Measurements from ENCODE around the gene RBL1. TPM values are rescaled to one million over a fixed set of nuclear protein-coding genes. Genes with fewer than 3 reads are reported as not detected.
"Not testable (repeated sequence)": the region's sequence is repeated elsewhere in the genome, so short reads cannot be mapped to it uniquely, and the experiment has no call there.

The RBL1 gene
- total RNA-seq, 1 donor from 2014 or later = 4.9 TPM

DNA sequence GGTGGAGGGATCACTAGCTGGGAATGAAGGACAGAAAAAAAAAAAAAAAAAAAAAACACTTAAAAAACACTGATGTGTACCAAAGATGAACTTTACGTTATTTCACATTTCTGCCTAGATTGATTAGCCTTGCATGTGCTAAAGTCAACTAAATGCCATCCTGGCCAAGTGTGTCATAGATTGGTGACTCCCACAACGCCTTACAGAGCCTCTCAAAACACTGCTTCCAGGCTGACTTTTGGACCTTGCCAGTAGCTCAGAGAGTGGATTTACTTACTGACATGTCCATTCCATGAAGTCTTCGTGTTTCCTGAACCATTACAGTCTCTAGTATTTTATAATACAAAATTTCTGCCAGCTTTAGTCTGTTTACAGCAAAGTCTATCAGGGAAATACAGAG lies 40.5 kb downstream of the RBL1 start:
- Mint-ChIP-seq H3K4me1 (ENCODE audit: low read depth, unreplicated experiment) (no peaks in the 10 kb centered on the region), H3K36me3 (ENCODE audit: unreplicated experiment) (no peaks in the 10 kb centered on the region), H3K27ac (ENCODE audit: unreplicated experiment) (no peak overlapping the region), H3K27me3 (ENCODE audit: unreplicated experiment) (no peaks in the 10 kb centered on the region), H3K4me3 (ENCODE audit: unreplicated experiment) (no peak overlapping the region), H3K9me3 (ENCODE audit: unreplicated experiment) (peaks cover 1% of the 10 kb centered on the region)
- DNase-seq = no peak
- TF ChIP-seq, protein P1, sequence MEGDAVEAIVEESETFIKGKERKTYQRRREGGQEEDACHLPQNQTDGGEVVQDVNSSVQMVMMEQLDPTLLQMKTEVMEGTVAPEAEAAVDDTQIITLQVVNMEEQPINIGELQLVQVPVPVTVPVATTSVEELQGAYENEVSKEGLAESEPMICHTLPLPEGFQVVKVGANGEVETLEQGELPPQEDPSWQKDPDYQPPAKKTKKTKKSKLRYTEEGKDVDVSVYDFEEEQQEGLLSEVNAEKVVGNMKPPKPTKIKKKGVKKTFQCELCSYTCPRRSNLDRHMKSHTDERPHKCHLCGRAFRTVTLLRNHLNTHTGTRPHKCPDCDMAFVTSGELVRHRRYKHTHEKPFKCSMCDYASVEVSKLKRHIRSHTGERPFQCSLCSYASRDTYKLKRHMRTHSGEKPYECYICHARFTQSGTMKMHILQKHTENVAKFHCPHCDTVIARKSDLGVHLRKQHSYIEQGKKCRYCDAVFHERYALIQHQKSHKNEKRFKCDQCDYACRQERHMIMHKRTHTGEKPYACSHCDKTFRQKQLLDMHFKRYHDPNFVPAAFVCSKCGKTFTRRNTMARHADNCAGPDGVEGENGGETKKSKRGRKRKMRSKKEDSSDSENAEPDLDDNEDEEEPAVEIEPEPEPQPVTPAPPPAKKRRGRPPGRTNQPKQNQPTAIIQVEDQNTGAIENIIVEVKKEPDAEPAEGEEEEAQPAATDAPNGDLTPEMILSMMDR (IDR thresholded peaks at IDR 0.05; ENCODE audit: partially characterized antibody, unreplicated experiment) = no peak

DNA sequence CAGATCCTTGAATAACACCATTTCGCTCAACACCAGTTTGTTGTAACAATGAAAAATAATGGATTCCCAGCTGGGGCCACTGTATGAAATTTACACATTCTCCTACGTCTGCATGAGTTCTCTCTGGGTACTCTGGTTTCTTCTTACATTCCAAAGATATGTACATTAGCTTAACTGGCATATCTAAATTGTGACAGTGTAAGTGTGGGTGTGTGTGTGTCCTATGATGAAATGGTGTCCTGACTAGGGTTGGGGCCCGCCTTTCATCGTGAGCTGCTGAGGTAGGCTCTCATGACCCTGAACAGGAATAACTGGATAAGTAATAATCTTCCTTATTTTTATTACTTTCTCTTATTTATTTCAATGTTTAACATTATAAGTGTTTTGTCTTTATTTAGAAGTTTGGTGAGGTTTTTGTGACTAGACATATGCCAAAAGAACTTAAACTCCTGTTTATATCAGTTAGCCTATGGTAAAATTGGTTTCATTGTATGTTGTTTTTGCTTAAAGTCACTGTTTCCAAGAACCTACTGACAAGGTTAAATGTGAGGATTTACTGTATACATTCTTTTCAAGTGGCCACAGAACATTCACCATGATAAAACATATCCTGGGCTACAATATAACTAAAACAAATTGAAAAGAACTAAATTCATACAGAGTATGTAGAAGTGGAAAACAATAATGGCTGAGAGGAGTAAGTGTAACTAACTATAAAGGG lies 42.4 kb downstream of the RBL1 start:
- H3K9me3 Mint-ChIP-seq (ENCODE audit: unreplicated experiment) = peaks cover 1% of the 10 kb centered on the region
- no peaks in the 10 kb centered on the region for H3K36me3 Mint-ChIP-seq (ENCODE audit: unreplicated experiment)

DNA sequence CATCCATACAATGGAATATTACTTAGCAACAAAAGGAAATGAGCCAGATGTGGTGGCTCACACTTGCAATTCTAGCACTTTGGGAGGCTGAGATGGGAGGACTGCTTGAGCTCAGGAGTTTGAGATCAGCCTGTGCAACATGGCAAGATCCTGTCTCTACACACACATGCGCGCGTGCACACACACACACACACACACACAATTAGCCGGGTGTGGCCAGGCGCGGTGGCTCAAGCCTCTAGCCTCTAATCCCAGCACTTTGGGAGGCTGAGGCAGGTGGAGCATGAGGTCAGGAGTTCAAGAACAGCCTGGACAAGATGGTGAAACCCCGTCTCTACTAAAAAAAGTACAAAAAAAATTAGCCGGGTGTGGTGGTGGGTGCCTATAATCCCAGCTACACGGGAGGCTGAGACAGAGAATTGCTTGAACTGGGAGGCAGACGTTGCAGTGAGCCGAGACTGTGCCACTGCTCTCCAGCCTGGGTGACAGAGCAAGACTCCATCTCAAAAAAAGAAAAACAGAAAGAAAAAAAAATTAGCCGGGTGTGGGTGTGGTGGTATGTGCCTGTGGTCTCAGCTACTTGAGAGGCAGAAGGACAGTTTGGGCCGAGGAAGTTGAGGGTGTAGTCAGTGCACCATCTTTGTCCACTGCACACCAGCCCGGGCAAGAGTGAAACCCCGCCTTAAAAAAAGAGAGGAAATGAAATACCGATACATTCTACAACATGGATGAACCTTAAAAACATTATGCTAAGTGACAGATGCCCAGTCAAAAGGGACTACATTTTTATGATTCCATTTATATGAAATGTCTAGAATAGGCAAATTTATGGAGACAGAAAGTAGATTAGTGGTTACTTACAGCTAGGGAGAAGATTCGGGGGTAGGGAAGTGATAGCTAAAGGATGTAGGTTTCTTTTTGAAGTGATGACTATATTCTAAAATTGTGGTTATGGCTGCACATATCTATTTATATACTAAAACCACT lies 52.5 kb downstream of the RBL1 start:
- H3K4me1 Mint-ChIP-seq (ENCODE audit: low read depth, unreplicated experiment) = no peaks in the 10 kb centered on the region
- peaks cover 12% of the 10 kb centered on the region for H3K36me3 Mint-ChIP-seq (ENCODE audit: unreplicated experiment)
- H3K27ac Mint-ChIP-seq (ENCODE audit: unreplicated experiment) = no peak overlapping the region
- H3K4me3 Mint-ChIP-seq (ENCODE audit: unreplicated experiment) = no peak overlapping the region
- H3K9me3 Mint-ChIP-seq (ENCODE audit: unreplicated experiment) = no peaks in the 10 kb centered on the region
- TF ChIP-seq, protein P1 (IDR thresholded peaks at IDR 0.05; ENCODE audit: partially characterized antibody, unreplicated experiment) = no peak
- DNase-seq = no peak
- H3K27me3 Mint-ChIP-seq (ENCODE audit: unreplicated experiment) = no peaks in the 10 kb centered on the region

More for the DNA sequence above, 42.4 kb downstream of the RBL1 start:
- no peak for DNase-seq
- Mint-ChIP-seq H3K27me3 (ENCODE audit: unreplicated experiment) (no peaks in the 10 kb centered on the region), H3K4me1 (ENCODE audit: low read depth, unreplicated experiment) (no peaks in the 10 kb centered on the region), H3K27ac (ENCODE audit: unreplicated experiment) (no peak overlapping the region), H3K4me3 (ENCODE audit: unreplicated experiment) (no peak overlapping the region)
- TF ChIP-seq, protein P1 (IDR thresholded peaks at IDR 0.05; ENCODE audit: partially characterized antibody, unreplicated experiment) = no peak

DNA sequence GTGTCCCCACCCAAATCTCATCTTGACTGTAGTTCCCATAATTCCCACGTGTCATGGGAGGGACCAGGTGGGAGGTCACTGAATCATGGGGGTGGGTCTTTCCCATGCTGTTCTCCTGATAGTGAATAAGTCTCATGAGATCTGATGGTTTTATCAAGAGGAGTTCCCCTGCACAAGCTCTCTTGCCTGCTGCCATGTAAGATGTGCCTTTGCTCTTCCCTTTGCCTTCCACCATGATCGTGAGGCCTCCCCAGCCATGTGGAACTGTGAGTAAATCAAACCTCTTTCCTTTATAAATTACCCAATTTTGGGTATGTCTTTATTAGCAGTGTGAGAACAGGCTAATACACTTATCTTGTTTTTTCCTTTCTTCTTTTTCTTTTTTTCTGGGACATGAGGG lies 56.4 kb downstream of the RBL1 start:
- not testable (repeated sequence) for H3K4me1 Mint-ChIP-seq (ENCODE audit: low read depth, unreplicated experiment); DNase-seq; H3K27me3 Mint-ChIP-seq (ENCODE audit: unreplicated experiment); H3K9me3 Mint-ChIP-seq (ENCODE audit: unreplicated experiment); H3K4me3 Mint-ChIP-seq (ENCODE audit: unreplicated experiment); H3K27ac Mint-ChIP-seq (ENCODE audit: unreplicated experiment)
- H3K36me3 Mint-ChIP-seq (ENCODE audit: unreplicated experiment) = peaks cover 12% of the 10 kb centered on the region

DNA sequence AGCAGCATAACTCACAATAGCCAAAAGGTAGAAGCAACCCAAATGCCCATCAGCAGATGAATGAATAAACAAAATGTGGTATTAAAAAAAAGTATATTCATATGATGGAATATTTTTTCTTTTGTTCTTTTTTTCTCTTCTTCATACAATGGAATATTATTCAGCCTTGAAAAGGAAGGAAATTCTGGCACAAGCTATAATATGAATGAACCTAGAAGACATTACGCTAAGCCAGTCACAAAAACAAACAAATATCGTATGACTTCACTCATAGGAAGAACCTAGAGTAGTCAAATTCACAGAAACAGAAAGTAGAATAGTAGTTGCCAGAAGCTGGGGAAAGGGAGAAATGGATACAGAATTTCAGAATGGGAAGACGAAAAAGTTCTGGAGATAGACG lies 63.7 kb downstream of the RBL1 start:
- TF ChIP-seq, protein P1 (IDR thresholded peaks at IDR 0.05; ENCODE audit: partially characterized antibody, unreplicated experiment) = no peak
- Mint-ChIP-seq H3K27me3 (ENCODE audit: unreplicated experiment) (no peaks in the 10 kb centered on the region), H3K4me3 (ENCODE audit: unreplicated experiment) (no peak overlapping the region), H3K27ac (ENCODE audit: unreplicated experiment) (no peak overlapping the region), H3K4me1 (ENCODE audit: low read depth, unreplicated experiment) (no peaks in the 10 kb centered on the region), H3K36me3 (ENCODE audit: unreplicated experiment) (peaks cover 22% of the 10 kb centered on the region), H3K9me3 (ENCODE audit: unreplicated experiment) (no peaks in the 10 kb centered on the region)
- DNase-seq = no peak

Measured in glutamatergic neuron (in vitro differentiated cells).